Mesenchymal stem cell (in vitro differentiated cells and primary cell): ENCODE results near the gene IGIP.

Source experiments
- DNase-seq: peaks from one replicate; pipeline ENCODE4 v3.0.0-alpha.2; 2013
- H2AFZ ChIP-seq: one replicate; pipeline ENCODE4 v1.6.1; 2013; ENCODE audit warnings: low read depth, mild to moderate bottlenecking, control low read depth, inconsistent platforms, low read length, moderate library complexity
- H2AK5ac ChIP-seq: 2 replicates; pipeline ENCODE4 v1.6.1; 2013; ENCODE audit warnings: low read length, moderate library complexity, mild to moderate bottlenecking, inconsistent platforms; ENCODE audit not compliant: severe bottlenecking
- H2BK120ac ChIP-seq: one replicate; pipeline ENCODE4 v1.6.1; 2013; ENCODE audit warnings: low read depth, mild to moderate bottlenecking, inconsistent platforms, low read length, moderate library complexity
- H2BK12ac ChIP-seq, 2 experiments: one replicate each; pipeline ENCODE4 v1.6.1; 2013; ENCODE audit warnings: inconsistent platforms in 2 of 2, low read length in 2 of 2, mild to moderate bottlenecking in 2 of 2, moderate library complexity in 2 of 2, control low read depth in 1 of 2
- H2BK15ac ChIP-seq: one replicate; pipeline ENCODE4 v1.6.1; 2013; ENCODE audit warnings: mild to moderate bottlenecking, low read depth, inconsistent platforms; ENCODE audit not compliant: poor library complexity, severe bottlenecking
- H2BK5ac ChIP-seq: 2 replicates; pipeline ENCODE4 v1.6.1; 2013; ENCODE audit warnings: low read depth, mild to moderate bottlenecking, low read length, control low read depth, inconsistent platforms; ENCODE audit not compliant: poor library complexity, severe bottlenecking
- H3K14ac ChIP-seq, 2 experiments: one replicate each; pipeline ENCODE4 v1.6.1; 2013; ENCODE audit warnings: inconsistent platforms in 2 of 2, low read length in 2 of 2, control low read depth in 1 of 2, mild to moderate bottlenecking in 1 of 2, moderate library complexity in 1 of 2
- H3K18ac ChIP-seq, 2 experiments: one replicate each; pipeline ENCODE4 v1.6.1; 2013; ENCODE audit warnings: inconsistent platforms in 2 of 2, low read length in 2 of 2, control low read depth in 1 of 2, low read depth in 1 of 2, mild to moderate bottlenecking in 1 of 2
- H3K23ac ChIP-seq, 2 experiments: one replicate each; pipeline ENCODE4 v1.6.1; 2013; ENCODE audit warnings: inconsistent platforms in 2 of 2, low read length in 2 of 2, mild to moderate bottlenecking in 2 of 2, moderate library complexity in 2 of 2, control low read depth in 1 of 2
- H3K27ac ChIP-seq: 2 replicates; pipeline ENCODE4 v1.5.1; 2013; ENCODE audit warnings: mild to moderate bottlenecking, moderate library complexity, low read length, control low read depth, inconsistent platforms; ENCODE audit not compliant: poor library complexity, severe bottlenecking
- H3K27me3 ChIP-seq, 2 experiments: 2 replicates each; pipeline versions ENCODE4 v1.6.1 to v1.7.0; 2013; ENCODE audit warnings: low read length in 2 of 2, mild to moderate bottlenecking in 2 of 2, moderate library complexity in 2 of 2, control low read depth in 1 of 2, inconsistent platforms in 1 of 2; ENCODE audit not compliant: control insufficient read depth in 1 of 2, insufficient read depth in 1 of 2
- H3K36me3 ChIP-seq, 2 experiments: 2 replicates each; pipeline versions ENCODE4 v1.6.1 to v1.7.0; 2013; ENCODE audit warnings: low read length in 2 of 2, control low read depth in 1 of 2, inconsistent platforms in 1 of 2, low read depth in 1 of 2, mild to moderate bottlenecking in 1 of 2; ENCODE audit not compliant: insufficient read depth in 2 of 2, control insufficient read depth in 1 of 2
- H3K4ac ChIP-seq, 2 experiments: one replicate each; pipeline ENCODE4 v1.6.1; 2013; ENCODE audit warnings: inconsistent platforms in 2 of 2, low read length in 2 of 2, mild to moderate bottlenecking in 2 of 2, moderate library complexity in 2 of 2, control low read depth in 1 of 2, low read depth in 1 of 2
- H3K4me1 ChIP-seq: 2 replicates; pipeline ENCODE4 v1.6.1; 2013; ENCODE audit warnings: low read depth, low read length, control low read depth; ENCODE audit not compliant: control insufficient read depth, insufficient read depth
- H3K4me2 ChIP-seq: 2 replicates; pipeline ENCODE4 v1.6.1; 2013; ENCODE audit warnings: low read length, mild to moderate bottlenecking, inconsistent platforms; ENCODE audit not compliant: poor library complexity, severe bottlenecking
- H3K4me3 ChIP-seq, 2 experiments: 2 replicates each; pipeline versions ENCODE4 v1.5.1 to v1.7.0; 2013; ENCODE audit warnings: low read length in 2 of 2, mild to moderate bottlenecking in 2 of 2, control low read depth in 1 of 2, low read depth in 1 of 2; ENCODE audit not compliant: insufficient read depth in 1 of 2
- H3K79me1 ChIP-seq: replicated peaks from 2 replicates; pipeline ENCODE4 v1.6.1; 2013; ENCODE audit warnings: mild to moderate bottlenecking, control low read depth, low read length, inconsistent platforms; ENCODE audit not compliant: poor library complexity, severe bottlenecking
- H3K9ac ChIP-seq: 2 replicates; pipeline ENCODE4 v1.7.0; 2013; ENCODE audit warnings: mild to moderate bottlenecking, low read length, moderate library complexity
- H3K9me3 ChIP-seq: 2 replicates; pipeline ENCODE4 v1.7.0; 2013; ENCODE audit warnings: mild to moderate bottlenecking, low read length; ENCODE audit not compliant: control insufficient read depth
- H4K8ac ChIP-seq: one replicate; pipeline ENCODE4 v1.6.1; 2013; ENCODE audit warnings: inconsistent platforms, mild to moderate bottlenecking, low read length, moderate library complexity
- H4K91ac ChIP-seq: one replicate; pipeline ENCODE4 v1.6.1; 2013; ENCODE audit warnings: mild to moderate bottlenecking, low read length, inconsistent platforms
- WGBS: methylation state at CpG from one replicate; pipeline ENCODE4 v1.1.7; 2013; ENCODE audit warnings: mixed read lengths; 5-methylcytosine and 5-hydroxymethylcytosine counted together

The IGIP gene

GRCh38 chr5:140165101-140165922 is 39.6 kb downstream of the IGIP start:
- Histone ChIP-seq H3K14ac (no peak overlapping the region), H3K4me1 (no peaks in the 10 kb centered on the region), H4K91ac (no peak overlapping the region), H3K4me3 (no peak overlapping the region), H3K9me3 (no peaks in the 10 kb centered on the region), H3K4me2 (no peak overlapping the region), H2BK120ac (no peak overlapping the region), H3K18ac (no peak overlapping the region), H3K27ac (no peak overlapping the region), H2BK12ac (no peak overlapping the region), H3K27me3 (peaks cover 0 to 23% of the 10 kb centered on the region in 2 experiments), H2BK5ac (no peak overlapping the region), H3K23ac (no peak overlapping the region), H2AFZ (no peak overlapping the region), H3K79me1 (no peaks in the 10 kb centered on the region), H3K4ac (no peak overlapping the region), H2AK5ac (no peak overlapping the region), H4K8ac (no peak overlapping the region), H3K36me3 (no peaks in the 10 kb centered on the region), H3K9ac (no peak overlapping the region), H2BK15ac (no peak overlapping the region)
- no peak for DNase-seq
- WGBS = 80% methylated on average over 5 of the region's 5 CpGs

GRCh38 chr5:140165923-140166270 is 40.2 kb downstream of the IGIP start:
- Histone ChIP-seq H3K4me2 (no peak overlapping the region), H3K79me1 (no peaks in the 10 kb centered on the region), H2BK15ac (no peak overlapping the region), H3K4ac (no peak overlapping the region), H3K9me3 (no peaks in the 10 kb centered on the region), H3K27me3 (peaks cover 0 to 25% of the 10 kb centered on the region in 2 experiments), H2BK5ac (no peak overlapping the region), H3K4me3 (no peak overlapping the region), H3K4me1 (no peaks in the 10 kb centered on the region), H3K14ac (no peak overlapping the region), H2AK5ac (no peak overlapping the region), H3K18ac (no peak overlapping the region), H2BK12ac (no peak overlapping the region), H2AFZ (no peak overlapping the region), H3K23ac (no peak overlapping the region), H3K9ac (no peak overlapping the region), H3K36me3 (no peaks in the 10 kb centered on the region), H4K8ac (no peak overlapping the region), H4K91ac (no peak overlapping the region), H2BK120ac (no peak overlapping the region), H3K27ac (no peak overlapping the region)
- DNase-seq = no peak
- WGBS = 51% methylated on average over 4 of the region's 4 CpGs

- Histone ChIP-seq H3K18ac (no peak overlapping the region), H3K27me3 (peaks cover 0 to 30% of the 10 kb centered on the region in 2 experiments), H2BK12ac (no peak overlapping the region), H2BK120ac (no peak overlapping the region), H4K8ac (no peak overlapping the region), H3K27ac (no peak overlapping the region), H3K9me3 (no peaks in the 10 kb centered on the region), H2BK5ac (no peak overlapping the region), H2AFZ (no peak overlapping the region), H3K4ac (no peak overlapping the region), H3K14ac (no peak overlapping the region), H3K23ac (no peak overlapping the region), H2AK5ac (no peak overlapping the region), H3K36me3 (no peaks in the 10 kb centered on the region), H4K91ac (no peak overlapping the region), H2BK15ac (no peak overlapping the region), H3K9ac (no peak overlapping the region), H3K4me1 (no peaks in the 10 kb centered on the region), H3K4me3 (no peak overlapping the region), H3K79me1 (no peaks in the 10 kb centered on the region), H3K4me2 (no peak overlapping the region)
- DNase-seq = no peak
Measured at GRCh38 chr5:140166911-140167310, 41.2 kb downstream of the IGIP start.

- no peak overlapping the region for H4K91ac ChIP-seq
- 100% methylated on average over 1 of the region's 2 CpGs for WGBS
- H3K27me3 ChIP-seq = peaks cover 0 to 37% of the 10 kb centered on the region in 2 experiments
- no peak overlapping the region for H3K4me2 ChIP-seq
- no peaks in the 10 kb centered on the region for H3K9me3 ChIP-seq
- H3K79me1 ChIP-seq = no peaks in the 10 kb centered on the region
- no peak overlapping the region for H3K14ac ChIP-seq
- no peak overlapping the region for H2BK5ac ChIP-seq
- no peak overlapping the region for H3K18ac ChIP-seq
- H3K36me3 ChIP-seq = peaks cover 0 to 5% of the 10 kb centered on the region in 2 experiments
- H4K8ac ChIP-seq = no peak overlapping the region
- DNase-seq = no peak
- H2BK12ac ChIP-seq = no peak overlapping the region
- H2AFZ ChIP-seq = no peak overlapping the region
- no peak overlapping the region for H2BK15ac ChIP-seq
- no peak overlapping the region for H3K9ac ChIP-seq
- H2AK5ac ChIP-seq = no peak overlapping the region
- H3K27ac ChIP-seq = no peak overlapping the region
- H3K4me1 ChIP-seq = no peaks in the 10 kb centered on the region
- H3K4me3 ChIP-seq = no peak overlapping the region
- no peak overlapping the region for H2BK120ac ChIP-seq
- H3K4ac ChIP-seq = no peak overlapping the region
- H3K23ac ChIP-seq = no peak overlapping the region
Measured at GRCh38 chr5:140168371-140168770, 42.6 kb downstream of the IGIP start.
